Activated B cell treated with CpG ODN at 0.5 μM for 24 hours (primary cell): ENCODE measurements around the gene PLCL2. TPM values are rescaled to one million over a fixed set of nuclear protein-coding genes. Genes with fewer than 3 reads are reported as not detected.

ENCODE experiments used
- ATAC-seq: fragments of 200-7000 bp; cut with Tn5 transposase; one replicate; pipeline ENCODE4 v1.10.0; 2021; ENCODE audit warnings: low read depth, mild to moderate bottlenecking, moderate library complexity
- CTCF ChIA-PET: fragments of 350-600 bp; sonication (Branson Sonifier 250); formaldehyde crosslinking; loops from one replicate; lab custom pipeline; 2021; ENCODE audit warnings: antibody characterized with exemption; lab: Charles Lee
- POLR2A ChIA-PET: fragments of 350-600 bp; sonication (Branson Sonifier 250); formaldehyde crosslinking; loops from one replicate; lab custom pipeline; 2021; ENCODE audit warnings: antibody characterized with exemption; lab: Charles Lee
- DNase-seq: peaks from one replicate; pipeline ENCODE4 v3.0.0; 2022
- H3K27ac Mint-ChIP-seq: one replicate; pipeline ENCODE4 v1.8.0; 2020; ENCODE audit warnings: mixed read lengths
- H3K27me3 Mint-ChIP-seq: one replicate; pipeline ENCODE4 v1.8.0; 2021; ENCODE audit warnings: mixed read lengths
- H3K36me3 Mint-ChIP-seq: one replicate; pipeline ENCODE4 v1.8.0; 2021; ENCODE audit warnings: low read depth, mixed read lengths
- H3K4me1 Mint-ChIP-seq: one replicate; pipeline ENCODE4 v1.8.0; 2021; ENCODE audit warnings: mixed read lengths
- H3K4me3 Mint-ChIP-seq: one replicate; pipeline ENCODE4 v1.8.0; 2020; ENCODE audit warnings: mild to moderate bottlenecking, mixed read lengths
- H3K9me3 Mint-ChIP-seq: one replicate; pipeline ENCODE4 v1.8.0; 2020; ENCODE audit warnings: mixed read lengths
- CTCF ChIP-seq: fragments of 200-600 bp; IDR thresholded peaks from one replicate; pipeline ENCODE4 v1.8.0; 2022; ENCODE audit warnings: antibody characterized with exemption, mild to moderate bottlenecking
- intact Hi-C: fragments of 100-400 bp; cut with micrococcal nuclease; formaldehyde crosslinking; loops from one replicate; pipeline ENCODE4 v1.15.1; 2024
- total RNA-seq: library from RNA; stranded (reverse); gene quantifications from 2 replicates; pipeline ENCODE4 v1.2.3, GENCODE V29; 2022

Gene PLCL2
- total RNA-seq, 1 donor from 2014 or later = 40.0 TPM

- CTCF ChIA-PET = interaction anchor here (0.8 kb wide), 1 partner anchor 134 kb away, joined by 3 read pairs; no protein-coding TSS in a partner anchor
- Mint-ChIP-seq H3K27me3 (no peaks in the 10 kb centered on the region), H3K27ac (peak overlapping the region; percentile 86), H3K4me3 (no peak overlapping the region), H3K36me3 (peaks cover 5% of the 10 kb centered on the region), H3K4me1 (peaks cover 90% of the 10 kb centered on the region), H3K9me3 (no peaks in the 10 kb centered on the region)
- no peak for DNase-seq
- intact Hi-C loops = no loop called here
- POLR2A ChIA-PET = interaction anchor here (1.3 to 4.0 kb wide), 3 partner anchors 10 to 153 kb away, joined by 3 to 54 read pairs (median 7); partner anchors contain the start of gene PLCL2
- TF ChIP-seq CTCF = no peak
- no peak for ATAC-seq
Observed at GRCh38 chr3:16898595-16899395, 14.0 kb downstream of the PLCL2 start.

GRCh38 chr3:16899919-16900318 is 15.2 kb downstream of the PLCL2 start:
- ChIA-PET POLR2A (interaction anchor here (0.9 to 1.2 kb wide), 2 partner anchors 14 to 16 kb away, joined by 3 to 4 read pairs; partner anchors contain the start of gene PLCL2), CTCF (interaction anchor here (1.5 kb wide), 1 partner anchor 28 kb away, joined by 3 read pairs; no protein-coding TSS in a partner anchor)
- Mint-ChIP-seq H3K27ac (peak overlapping the region; percentile 86), H3K4me1 (peaks cover 98% of the 10 kb centered on the region), H3K9me3 (peaks cover 6% of the 10 kb centered on the region), H3K27me3 (no peaks in the 10 kb centered on the region), H3K36me3 (peaks cover 14% of the 10 kb centered on the region), H3K4me3 (no peak overlapping the region)
- TF ChIP-seq CTCF = no peak
- ATAC-seq = no peak
- intact Hi-C loops = no loop called here
- DNase-seq = no peak

- POLR2A ChIA-PET = interaction anchor here (0.9 to 1.4 kb wide), 3 partner anchors 10 to 17 kb away, joined by 3 to 4 read pairs (median 4); partner anchors contain the start of gene PLCL2
- ATAC-seq = no peak
- peak overlapping the region; percentile 9 for H3K4me3 Mint-ChIP-seq
- intact Hi-C loops = no loop called here
- H3K36me3 Mint-ChIP-seq = peaks cover 13% of the 10 kb centered on the region
- H3K9me3 Mint-ChIP-seq = peaks cover 6% of the 10 kb centered on the region
- H3K4me1 Mint-ChIP-seq = peaks cover 98% of the 10 kb centered on the region
- DNase-seq = no peak
- no peaks in the 10 kb centered on the region for H3K27me3 Mint-ChIP-seq
- peak overlapping the region; percentile 60 for H3K27ac Mint-ChIP-seq
- no peak for TF ChIP-seq CTCF
- CTCF ChIA-PET = interaction anchor here (0.9 to 1.5 kb wide), 2 partner anchors 17 to 27 kb away, joined by 3 read pairs; no protein-coding TSS in a partner anchor
Observed at GRCh38 chr3:16900779-16901440, 16.2 kb downstream of the PLCL2 start.

GRCh38 chr3:16904423-16905417 is 20.0 kb downstream of the PLCL2 start:
- Mint-ChIP-seq H3K9me3 (peaks cover 6% of the 10 kb centered on the region), H3K27me3 (no peaks in the 10 kb centered on the region), H3K4me3 (peak overlapping the region; percentile 47), H3K4me1 (peaks cover 87% of the 10 kb centered on the region), H3K36me3 (peaks cover 13% of the 10 kb centered on the region), H3K27ac (peak overlapping the region; percentile 84)
- DNase-seq (no peak), ATAC-seq (peak; percentile 62)
- intact Hi-C loops = loop anchor here (1.0 to 2.0 kb wide), 3 partner anchors 7 to 20 kb away; partner anchors contain the start of gene PLCL2
- CTCF ChIA-PET = no interaction called here
- TF ChIP-seq CTCF = no peak
- POLR2A ChIA-PET = interaction anchor here (0.8 to 1.5 kb wide), 4 partner anchors 9 to 63 kb away, joined by 4 to 5 read pairs (median 5); no protein-coding TSS in a partner anchor
